GM11168 (cell line): ENCODE data around the gene GRK4.
"Not testable (repeated sequence)": the region's sequence is repeated elsewhere in the genome, so short reads cannot be mapped to it uniquely, and the experiment has no call there.

Experiments used
- in situ Hi-C: fragments of 300-500 bp; cut with MboI; formaldehyde crosslinking; loops from one replicate; pipeline ENCODE4 v1.12.0; 2022; ENCODE audit warnings: low sequenced_read_pairs; ENCODE audit not compliant: unreplicated experiment

GRK4 gene

GRCh38 chr4:3031357-3032082, 68.1 kb downstream of the GRK4 start:
- in situ Hi-C loops = loop anchor here (5.0 kb wide), 1 partner anchor 64 kb away; no protein-coding TSS in a partner anchor

GRCh38 chr4:3034231-3034630, 70.9 kb downstream of the GRK4 start:
- in situ Hi-C loops = loop anchor here (5.0 kb wide), 1 partner anchor 67 kb away; no protein-coding TSS in a partner anchor

- in situ Hi-C loops = no loop called here
Observed at GRCh38 chr4:3035249-3035648, 71.9 kb downstream of the GRK4 start.

- in situ Hi-C loops = no loop called here
Observed at GRCh38 chr4:3035674-3036073, 72.3 kb downstream of the GRK4 start.

GRCh38 chr4:3036131-3036952, 73.0 kb downstream of the GRK4 start:
- in situ Hi-C loops = no loop called here

GRCh38 chr4:3037957-3038461, 74.6 kb downstream of the GRK4 start:
- in situ Hi-C loops = no loop called here

GRCh38 chr4:3039706-3040366, 76.5 kb downstream of the GRK4 start:
- in situ Hi-C loops = no loop called here

- in situ Hi-C loops = no loop called here
Observed at GRCh38 chr4:3040452-3041191, 77.3 kb downstream of the GRK4 start.

- in situ Hi-C loops = no loop called here
Observed at GRCh38 chr4:3041192-3042142, 78.1 kb downstream of the GRK4 start.

- in situ Hi-C loops = no loop called here
Observed at GRCh38 chr4:3042226-3042625, 78.9 kb downstream of the GRK4 start.

- in situ Hi-C loops = no loop called here
Observed at GRCh38 chr4:3043282-3044020, 80.1 kb downstream of the GRK4 start.

- in situ Hi-C loops = no loop called here
Observed at GRCh38 chr4:3044870-3045819, 81.8 kb downstream of the GRK4 start.

GRCh38 chr4:3046162-3046561, 82.8 kb downstream of the GRK4 start:
- in situ Hi-C loops = no loop called here

GRCh38 chr4:3046623-3047022, 83.3 kb downstream of the GRK4 start:
- in situ Hi-C loops = no loop called here

GRCh38 chr4:3047464-3048286, 84.3 kb downstream of the GRK4 start:
- in situ Hi-C loops = no loop called here

- in situ Hi-C loops = not testable (repeated sequence)
Observed at GRCh38 chr4:3051141-3051897, 87.9 kb downstream of the GRK4 start.
